Calu3 (cell line): Measurements from ENCODE around the gene SULT1C3. TPM values are rescaled to one million over a fixed set of nuclear protein-coding genes. Genes with fewer than 3 reads are reported as not detected.

Experiments used
- BruUV-seq: library from RNA; stranded (reverse); fragments of 400-500 nt; replicated peaks from 2 replicates; lab custom pipeline; 2021; lab: Mats Ljungman, UMichigan
- CTCF ChIA-PET: fragments of 300-600 bp; sonication (Branson Sonifier 250); formaldehyde crosslinking; loops from one replicate; lab custom pipeline; 2022; ENCODE audit warnings: antibody characterized with exemption; lab: Charles Lee
- DNase-seq: peaks from one replicate; pipeline ENCODE4 v3.0.0; 2022
- H3K27ac Mint-ChIP-seq: one replicate; pipeline ENCODE4 v1.8.0; 2022; ENCODE audit warnings: mixed read lengths; ENCODE audit not compliant: unreplicated experiment
- H3K27me3 Mint-ChIP-seq: one replicate; pipeline ENCODE4 v1.8.0; 2022; ENCODE audit warnings: mixed read lengths; ENCODE audit not compliant: unreplicated experiment
- H3K36me3 Mint-ChIP-seq: one replicate; pipeline ENCODE4 v1.8.0; 2022; ENCODE audit warnings: mild to moderate bottlenecking, moderate library complexity, mixed read lengths; ENCODE audit not compliant: insufficient read depth, unreplicated experiment
- H3K4me1 Mint-ChIP-seq: one replicate; pipeline ENCODE4 v1.8.0; 2022; ENCODE audit warnings: mild to moderate bottlenecking, low read depth, mixed read lengths; ENCODE audit not compliant: unreplicated experiment
- H3K4me3 Mint-ChIP-seq: one replicate; pipeline ENCODE4 v1.8.0; 2022; ENCODE audit warnings: mild to moderate bottlenecking, low read depth, moderate library complexity, mixed read lengths; ENCODE audit not compliant: unreplicated experiment
- H3K9me3 Mint-ChIP-seq: one replicate; pipeline ENCODE4 v1.8.0; 2022; ENCODE audit warnings: low read depth, mixed read lengths; ENCODE audit not compliant: unreplicated experiment
- CTCF ChIP-seq: fragments of 200-600 bp; IDR thresholded peaks from one replicate; pipeline ENCODE4 v1.8.0; 2022; ENCODE audit warnings: antibody characterized with exemption; ENCODE audit not compliant: unreplicated experiment
- intact Hi-C: fragments of 100-400 bp; cut with micrococcal nuclease; formaldehyde crosslinking; loops from one replicate; pipeline ENCODE4 v1.10.0; 2022; ENCODE audit not compliant: unreplicated experiment
- total RNA-seq: library from RNA; stranded (reverse); gene quantifications from 2 replicates; pipeline ENCODE4 v1.2.3, GENCODE V29; 2022

Gene SULT1C3
- total RNA-seq, 1 experiment from 2014 or later, result not detected

GRCh38 chr2:108222261-108222660 is 17.5 kb upstream of the SULT1C3 start:
- peaks cover 5% of the 10 kb centered on the region for H3K9me3 Mint-ChIP-seq
- DNase-seq, result no peak
- no peaks in the 10 kb centered on the region for H3K27me3 Mint-ChIP-seq
- CTCF ChIA-PET, result no interaction called here
- H3K4me1 Mint-ChIP-seq, result no peaks in the 10 kb centered on the region
- BruUV-seq, result no TSS peak
- no peak for TF ChIP-seq CTCF
- no peak overlapping the region for H3K27ac Mint-ChIP-seq
- H3K4me3 Mint-ChIP-seq, result no peak overlapping the region
- H3K36me3 Mint-ChIP-seq, result no peaks in the 10 kb centered on the region
- intact Hi-C loops, result no loop called here

GRCh38 chr2:108223573-108223972 is 16.2 kb upstream of the SULT1C3 start:
- Mint-ChIP-seq H3K9me3 (peaks cover 5% of the 10 kb centered on the region), H3K4me3 (no peak overlapping the region), H3K36me3 (no peaks in the 10 kb centered on the region), H3K27ac (no peak overlapping the region), H3K27me3 (no peaks in the 10 kb centered on the region), H3K4me1 (no peaks in the 10 kb centered on the region)
- DNase-seq, result no peak
- intact Hi-C loops, result no loop called here
- no peak for TF ChIP-seq CTCF
- CTCF ChIA-PET, result no interaction called here
- BruUV-seq, result no TSS peak

- TF ChIP-seq CTCF, result no peak
- Mint-ChIP-seq H3K4me3 (no peak overlapping the region), H3K9me3 (peaks cover 5% of the 10 kb centered on the region), H3K27me3 (no peaks in the 10 kb centered on the region), H3K36me3 (no peaks in the 10 kb centered on the region), H3K27ac (no peak overlapping the region), H3K4me1 (no peaks in the 10 kb centered on the region)
- DNase-seq, result no peak
- BruUV-seq, result no TSS peak
- CTCF ChIA-PET, result no interaction called here
- intact Hi-C loops, result no loop called here
These were observed 15.7 kb upstream of the SULT1C3 start for GRCh38 chr2:108224022-108224421.

GRCh38 chr2:108226564-108226963 is 13.2 kb upstream of the SULT1C3 start:
- TF ChIP-seq CTCF, result no peak
- H3K36me3 Mint-ChIP-seq, result no peaks in the 10 kb centered on the region
- H3K27ac Mint-ChIP-seq, result no peak overlapping the region
- CTCF ChIA-PET, result no interaction called here
- no peak for DNase-seq
- H3K4me1 Mint-ChIP-seq, result no peaks in the 10 kb centered on the region
- BruUV-seq, result no TSS peak
- no peak overlapping the region for H3K4me3 Mint-ChIP-seq
- peaks cover 7% of the 10 kb centered on the region for H3K27me3 Mint-ChIP-seq
- intact Hi-C loops, result no loop called here
- H3K9me3 Mint-ChIP-seq, result peaks cover 5% of the 10 kb centered on the region
